CD4-positive, alpha-beta memory T cell (primary cell): ENCODE results near the gene LRRC14B. TPM values are rescaled to one million over a fixed set of nuclear protein-coding genes. Genes with fewer than 3 reads are reported as not detected.

Experiments used
- CTCF ChIA-PET: fragments of 350-600 bp; sonication (Branson Sonifier 250); formaldehyde crosslinking; loops from one replicate; lab custom pipeline; 2021; ENCODE audit warnings: inconsistent platforms; ENCODE audit not compliant: partially characterized antibody; lab: Charles Lee
- POLR2A ChIA-PET: fragments of 350-600 bp; sonication (Branson Sonifier 250); formaldehyde crosslinking; loops from one replicate; lab custom pipeline; 2021; ENCODE audit not compliant: partially characterized antibody; lab: Charles Lee
- DNase-seq, 5 donors: peaks; one replicate each; pipeline versions ENCODE4 v3.0.0 to v3.0.0-alpha.2; 2020 to 2022; ENCODE audit warnings: mixed read lengths in 1 of 5
- H3K27ac ChIP-seq: one replicate; pipeline ENCODE4 v1.7.0; 2013; ENCODE audit warnings: low read depth, low read length
- H3K27me3 ChIP-seq: 2 replicates; pipeline ENCODE4 v1.7.0; 2013; ENCODE audit warnings: mild to moderate bottlenecking, low read length, moderate library complexity; ENCODE audit not compliant: insufficient read depth
- H3K36me3 ChIP-seq: 2 replicates; pipeline ENCODE4 v1.7.0; 2013; ENCODE audit warnings: mild to moderate bottlenecking, low read length, moderate library complexity; ENCODE audit not compliant: insufficient read depth
- H3K4me1 ChIP-seq: 2 replicates; pipeline ENCODE4 v1.7.0; 2013; ENCODE audit warnings: mild to moderate bottlenecking, low read length, moderate library complexity; ENCODE audit not compliant: insufficient read depth
- H3K4me3 ChIP-seq, 2 donors: one replicate each; pipeline ENCODE4 v1.7.0; 2013; ENCODE audit warnings: low read length in 2 of 2, mild to moderate bottlenecking in 1 of 2
- H3K9me3 ChIP-seq, 2 donors: one replicate each; pipeline ENCODE4 v1.7.0; 2013; ENCODE audit warnings: low read length in 2 of 2, control low read depth in 1 of 2; ENCODE audit not compliant: control insufficient read depth in 1 of 2
- H3K27ac Mint-ChIP-seq, 7 donors: one replicate each; pipeline ENCODE4 v1.8.0; 2020 to 2021; ENCODE audit warnings: mixed read lengths in 7 of 7, mild to moderate bottlenecking in 6 of 7, inconsistent platforms in 3 of 7, moderate library complexity in 3 of 7
- H3K27me3 Mint-ChIP-seq, 2 donors: one replicate each; pipeline ENCODE4 v1.8.0; 2020 to 2021; ENCODE audit warnings: mixed read lengths in 2 of 2
- H3K36me3 Mint-ChIP-seq, 2 donors: one replicate each; pipeline ENCODE4 v1.8.0; 2020 to 2021; ENCODE audit warnings: mixed read lengths in 2 of 2, inconsistent platforms in 1 of 2, mild to moderate bottlenecking in 1 of 2
- H3K4me1 Mint-ChIP-seq, 4 donors: one replicate each; pipeline ENCODE4 v1.8.0; 2020 to 2021; ENCODE audit warnings: mixed read lengths in 4 of 4, mild to moderate bottlenecking in 1 of 4
- H3K4me3 Mint-ChIP-seq, 8 donors: one replicate each; pipeline ENCODE4 v1.8.0; 2020 to 2021; ENCODE audit warnings: mixed read lengths in 8 of 8, mild to moderate bottlenecking in 7 of 8, moderate library complexity in 6 of 8, inconsistent platforms in 3 of 8
- H3K9me3 Mint-ChIP-seq, 8 donors: one replicate each; pipeline ENCODE4 v1.8.0; 2020 to 2021; ENCODE audit warnings: mixed read lengths in 8 of 8, mild to moderate bottlenecking in 5 of 8, inconsistent platforms in 3 of 8, moderate library complexity in 1 of 8
- intact Hi-C: fragments of 100-400 bp; cut with micrococcal nuclease; formaldehyde crosslinking; loops from one replicate; pipeline ENCODE4 v1.15.1; 2023
- polyA plus RNA-seq, 2 donors: library from polyadenylated mRNA; unstranded; fragments of 300-500 nt; fragmentation: Illumina TruSeq; gene quantifications; one replicate each; pipeline ENCODE4 v1.2.3, GENCODE V29; 2021
- total RNA-seq, 2 experiments: library from RNA; stranded (reverse); gene quantifications; one replicate each; pipeline ENCODE4 v1.2.3, GENCODE V29; 2021

LRRC14B gene
- total and polyA plus RNA-seq, 4 experiments from 2014 or later: 0.15 TPM; not detected in 3

- Histone ChIP-seq H3K9me3 (no peaks in the 10 kb centered on the region), H3K27ac (no peak overlapping the region), H3K4me3 (no peak overlapping the region), H3K4me1 (no peaks in the 10 kb centered on the region), H3K36me3 (peaks cover 19% of the 10 kb centered on the region), H3K27me3 (no peaks in the 10 kb centered on the region)
- Mint-ChIP-seq H3K4me3 (no peak overlapping the region), H3K27ac (no peak overlapping the region), H3K4me1 (peaks cover 2 to 19% (median 5%) of the 10 kb centered on the region in 4 donors), H3K36me3 (peaks cover 44 to 49% of the 10 kb centered on the region in 2 donors), H3K9me3 (no peaks in the 10 kb centered on the region), H3K27me3 (no peaks in the 10 kb centered on the region)
- CTCF ChIA-PET: interaction anchor here (1.1 to 1.2 kb wide), 2 partner anchors 12 to 14 kb away, joined by 3 read pairs; partner anchors contain the start of genes CCDC127, LRRC14B and SDHA
- POLR2A ChIA-PET: no interaction called here
- DNase-seq: no peak
- intact Hi-C loops: no loop called here
Measured at GRCh38 chr5:203246-203930, 12.1 kb downstream of the LRRC14B start.

- CTCF ChIA-PET: interaction anchor here (1.1 kb wide), 1 partner anchor 13 kb away, joined by 3 read pairs; the partner anchor contains the start of gene LRRC14B
- no peaks in the 10 kb centered on the region for H3K4me1 ChIP-seq
- peaks cover 4 to 22% (median 5%) of the 10 kb centered on the region in 4 donors for H3K4me1 Mint-ChIP-seq
- H3K27ac Mint-ChIP-seq: no peak overlapping the region
- H3K27ac ChIP-seq: no peak overlapping the region
- H3K36me3 Mint-ChIP-seq: peaks cover 44 to 49% of the 10 kb centered on the region in 2 donors
- H3K27me3 ChIP-seq: no peaks in the 10 kb centered on the region
- H3K27me3 Mint-ChIP-seq: no peaks in the 10 kb centered on the region
- no peak overlapping the region for H3K4me3 ChIP-seq
- no peaks in the 10 kb centered on the region for H3K9me3 Mint-ChIP-seq
- H3K36me3 ChIP-seq: peaks cover 19% of the 10 kb centered on the region
- POLR2A ChIA-PET: no interaction called here
- no peaks in the 10 kb centered on the region for H3K9me3 ChIP-seq
- intact Hi-C loops: no loop called here
- DNase-seq: no peak
- H3K4me3 Mint-ChIP-seq: no peak overlapping the region
Measured at GRCh38 chr5:204001-204400, 12.7 kb downstream of the LRRC14B start.

GRCh38 chr5:204462-204861 lies 13.2 kb downstream of the LRRC14B start:
- H3K4me3 ChIP-seq: no peak overlapping the region
- no peak overlapping the region for H3K4me3 Mint-ChIP-seq
- no peaks in the 10 kb centered on the region for H3K27me3 Mint-ChIP-seq
- H3K9me3 Mint-ChIP-seq: no peaks in the 10 kb centered on the region
- ChIA-PET POLR2A (no interaction called here), CTCF (interaction anchor here (1.1 kb wide), 1 partner anchor 13 kb away, joined by 3 read pairs; the partner anchor contains the start of gene LRRC14B)
- intact Hi-C loops: no loop called here
- DNase-seq: no peak
- no peaks in the 10 kb centered on the region for H3K27me3 ChIP-seq
- H3K27ac ChIP-seq: no peak overlapping the region
- peaks cover 19% of the 10 kb centered on the region for H3K36me3 ChIP-seq
- H3K4me1 ChIP-seq: no peaks in the 10 kb centered on the region
- H3K27ac Mint-ChIP-seq: no peak overlapping the region
- peaks cover 4 to 23% (median 5%) of the 10 kb centered on the region in 4 donors for H3K4me1 Mint-ChIP-seq
- no peaks in the 10 kb centered on the region for H3K9me3 ChIP-seq
- peaks cover 44 to 49% of the 10 kb centered on the region in 2 donors for H3K36me3 Mint-ChIP-seq

GRCh38 chr5:204966-205670 lies 13.8 kb downstream of the LRRC14B start:
- Histone ChIP-seq H3K4me3 (no peak overlapping the region), H3K27me3 (no peaks in the 10 kb centered on the region), H3K9me3 (no peaks in the 10 kb centered on the region), H3K4me1 (peaks cover 6% of the 10 kb centered on the region), H3K36me3 (peaks cover 19% of the 10 kb centered on the region), H3K27ac (no peak overlapping the region)
- Mint-ChIP-seq H3K9me3 (no peaks in the 10 kb centered on the region), H3K4me1 (peaks cover 10 to 30% (median 11%) of the 10 kb centered on the region in 4 donors), H3K36me3 (peaks cover 45 to 51% of the 10 kb centered on the region in 2 donors), H3K27ac (no peak overlapping the region), H3K4me3 (no peak overlapping the region), H3K27me3 (no peaks in the 10 kb centered on the region)
- DNase-seq: no peak
- ChIA-PET CTCF (no interaction called here), POLR2A (no interaction called here)
- intact Hi-C loops: no loop called here

GRCh38 chr5:206406-206805 lies 15.1 kb downstream of the LRRC14B start:
- Histone ChIP-seq H3K36me3 (peaks cover 19% of the 10 kb centered on the region), H3K4me1 (peaks cover 9% of the 10 kb centered on the region), H3K27me3 (no peaks in the 10 kb centered on the region), H3K4me3 (no peak overlapping the region), H3K9me3 (no peaks in the 10 kb centered on the region), H3K27ac (no peak overlapping the region)
- intact Hi-C loops: no loop called here
- DNase-seq: no peak
- H3K27ac Mint-ChIP-seq: no peak overlapping the region
- H3K36me3 Mint-ChIP-seq: peaks cover 48 to 56% of the 10 kb centered on the region in 2 donors
- POLR2A ChIA-PET: no interaction called here
- no peaks in the 10 kb centered on the region for H3K27me3 Mint-ChIP-seq
- H3K4me1 Mint-ChIP-seq: peaks cover 14 to 35% (median 15%) of the 10 kb centered on the region in 4 donors
- no peak overlapping the region for H3K4me3 Mint-ChIP-seq
- H3K9me3 Mint-ChIP-seq: no peaks in the 10 kb centered on the region
- CTCF ChIA-PET: no interaction called here

GRCh38 chr5:206927-207536 lies 15.7 kb downstream of the LRRC14B start:
- H3K9me3 Mint-ChIP-seq: no peaks in the 10 kb centered on the region
- H3K4me3 Mint-ChIP-seq: no peak overlapping the region
- CTCF ChIA-PET: interaction anchor here (0.6 kb wide), 1 partner anchor 19 kb away, joined by 4 read pairs; no protein-coding TSS in a partner anchor
- POLR2A ChIA-PET: interaction anchor here (0.7 kb wide), 1 partner anchor 64 kb away, joined by 3 read pairs; the partner anchor contains the start of gene PDCD6
- no peaks in the 10 kb centered on the region for H3K9me3 ChIP-seq
- no peak overlapping the region for H3K27ac ChIP-seq
- peaks cover 14 to 35% (median 15%) of the 10 kb centered on the region in 4 donors for H3K4me1 Mint-ChIP-seq
- DNase-seq: no peak
- H3K36me3 ChIP-seq: peaks cover 19% of the 10 kb centered on the region
- H3K4me1 ChIP-seq: peaks cover 9% of the 10 kb centered on the region
- H3K4me3 ChIP-seq: no peak overlapping the region
- no peaks in the 10 kb centered on the region for H3K27me3 ChIP-seq
- peaks cover 48 to 53% of the 10 kb centered on the region in 2 donors for H3K36me3 Mint-ChIP-seq
- intact Hi-C loops: no loop called here
- H3K27ac Mint-ChIP-seq: peak overlapping the region in 1 of 7 donors; percentile 6
- H3K27me3 Mint-ChIP-seq: no peaks in the 10 kb centered on the region

- H3K9me3 ChIP-seq: no peaks in the 10 kb centered on the region
- no peak overlapping the region for H3K4me3 ChIP-seq
- POLR2A ChIA-PET: interaction anchor here (0.7 kb wide), 1 partner anchor 63 kb away, joined by 3 read pairs; the partner anchor contains the start of gene PDCD6
- no peak overlapping the region for H3K27ac ChIP-seq
- Mint-ChIP-seq H3K4me3 (no peak overlapping the region), H3K9me3 (no peaks in the 10 kb centered on the region), H3K27ac (peak overlapping the region in 1 of 7 donors; percentile 6), H3K27me3 (no peaks in the 10 kb centered on the region), H3K36me3 (peaks cover 46 to 50% of the 10 kb centered on the region in 2 donors), H3K4me1 (peaks cover 14 to 35% (median 15%) of the 10 kb centered on the region in 4 donors)
- CTCF ChIA-PET: interaction anchor here (0.6 kb wide), 1 partner anchor 19 kb away, joined by 4 read pairs; no protein-coding TSS in a partner anchor
- DNase-seq: no peak
- H3K36me3 ChIP-seq: peaks cover 19% of the 10 kb centered on the region
- intact Hi-C loops: no loop called here
- peaks cover 9% of the 10 kb centered on the region for H3K4me1 ChIP-seq
- H3K27me3 ChIP-seq: no peaks in the 10 kb centered on the region
Measured at GRCh38 chr5:207599-207998, 16.3 kb downstream of the LRRC14B start.
